ENCODE results near the gene ANKRD55. TPM values are rescaled to one million over a fixed set of nuclear protein-coding genes. Genes with fewer than 3 reads are reported as not detected.

ANKRD55 gene
- total and polyA plus RNA-seq, 4 donors: 0.37 to 1.9 (median 1.4) TPM

GRCh38 chr5:56091664-56092063 is 141.5 kb downstream of the ANKRD55 start:
- no peak overlapping the region for H3K27ac ChIP-seq (ENCODE audit: low read depth in 1 of 2, low read length in 2 of 2)
- no peak overlapping the region for H3K4me3 ChIP-seq (ENCODE audit: low read depth in 1 of 3, low read length in 3 of 3)
- TF ChIP-seq FOXA2 (IDR thresholded peaks at IDR 0.05) (no peak), EGR1 (IDR thresholded peaks at IDR 0.05; ENCODE audit: low read depth in 2 of 2) (no peak), RAD21 (IDR thresholded peaks at IDR 0.05) (no peak)
- no peak overlapping the region for H3K9ac ChIP-seq (ENCODE audit: low read depth in 1 of 2, low read length in 2 of 2)
- no peaks in the 10 kb centered on the region for H3K36me3 ChIP-seq (ENCODE audit: control insufficient read depth in 4 of 4, insufficient read depth in 3 of 4, low read depth in 1 of 4, low read length in 3 of 4)
- DNase-seq (ENCODE audit: low spot score): no peak
- H3K27me3 ChIP-seq (ENCODE audit: control insufficient read depth in 4 of 4, insufficient read depth in 4 of 4, low read length in 3 of 4): no peaks in the 10 kb centered on the region
- peaks cover 0 to 4% (median 0%) of the 10 kb centered on the region in 4 donors for H3K4me1 ChIP-seq (ENCODE audit: control insufficient read depth in 4 of 4, insufficient read depth in 4 of 4, low read length in 3 of 4)
- H3K9me3 ChIP-seq (ENCODE audit: control insufficient read depth in 4 of 4, low read length in 3 of 4): no peaks in the 10 kb centered on the region

- no peak for TF ChIP-seq NR2F2 (IDR thresholded peaks at IDR 0.05)
- TF ChIP-seq SP1 (IDR thresholded peaks at IDR 0.05): no peak
- TF ChIP-seq, protein P1, sequence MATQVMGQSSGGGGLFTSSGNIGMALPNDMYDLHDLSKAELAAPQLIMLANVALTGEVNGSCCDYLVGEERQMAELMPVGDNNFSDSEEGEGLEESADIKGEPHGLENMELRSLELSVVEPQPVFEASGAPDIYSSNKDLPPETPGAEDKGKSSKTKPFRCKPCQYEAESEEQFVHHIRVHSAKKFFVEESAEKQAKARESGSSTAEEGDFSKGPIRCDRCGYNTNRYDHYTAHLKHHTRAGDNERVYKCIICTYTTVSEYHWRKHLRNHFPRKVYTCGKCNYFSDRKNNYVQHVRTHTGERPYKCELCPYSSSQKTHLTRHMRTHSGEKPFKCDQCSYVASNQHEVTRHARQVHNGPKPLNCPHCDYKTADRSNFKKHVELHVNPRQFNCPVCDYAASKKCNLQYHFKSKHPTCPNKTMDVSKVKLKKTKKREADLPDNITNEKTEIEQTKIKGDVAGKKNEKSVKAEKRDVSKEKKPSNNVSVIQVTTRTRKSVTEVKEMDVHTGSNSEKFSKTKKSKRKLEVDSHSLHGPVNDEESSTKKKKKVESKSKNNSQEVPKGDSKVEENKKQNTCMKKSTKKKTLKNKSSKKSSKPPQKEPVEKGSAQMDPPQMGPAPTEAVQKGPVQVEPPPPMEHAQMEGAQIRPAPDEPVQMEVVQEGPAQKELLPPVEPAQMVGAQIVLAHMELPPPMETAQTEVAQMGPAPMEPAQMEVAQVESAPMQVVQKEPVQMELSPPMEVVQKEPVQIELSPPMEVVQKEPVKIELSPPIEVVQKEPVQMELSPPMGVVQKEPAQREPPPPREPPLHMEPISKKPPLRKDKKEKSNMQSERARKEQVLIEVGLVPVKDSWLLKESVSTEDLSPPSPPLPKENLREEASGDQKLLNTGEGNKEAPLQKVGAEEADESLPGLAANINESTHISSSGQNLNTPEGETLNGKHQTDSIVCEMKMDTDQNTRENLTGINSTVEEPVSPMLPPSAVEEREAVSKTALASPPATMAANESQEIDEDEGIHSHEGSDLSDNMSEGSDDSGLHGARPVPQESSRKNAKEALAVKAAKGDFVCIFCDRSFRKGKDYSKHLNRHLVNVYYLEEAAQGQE (IDR thresholded peaks at IDR 0.05): no peak
- no peak for TF ChIP-seq EGR1 (IDR thresholded peaks at IDR 0.05; ENCODE audit: low read depth in 2 of 2)
- no peak for TF ChIP-seq FOXA1 (IDR thresholded peaks at IDR 0.05)
- no peak for TF ChIP-seq TAF1 (conservative IDR thresholded peaks at IDR 0.05)
- no peak for TF ChIP-seq HNF4A (conservative IDR thresholded peaks at IDR 0.05)
- no peak for TF ChIP-seq RXRA (IDR thresholded peaks at IDR 0.05)
- TF ChIP-seq, protein P2, sequence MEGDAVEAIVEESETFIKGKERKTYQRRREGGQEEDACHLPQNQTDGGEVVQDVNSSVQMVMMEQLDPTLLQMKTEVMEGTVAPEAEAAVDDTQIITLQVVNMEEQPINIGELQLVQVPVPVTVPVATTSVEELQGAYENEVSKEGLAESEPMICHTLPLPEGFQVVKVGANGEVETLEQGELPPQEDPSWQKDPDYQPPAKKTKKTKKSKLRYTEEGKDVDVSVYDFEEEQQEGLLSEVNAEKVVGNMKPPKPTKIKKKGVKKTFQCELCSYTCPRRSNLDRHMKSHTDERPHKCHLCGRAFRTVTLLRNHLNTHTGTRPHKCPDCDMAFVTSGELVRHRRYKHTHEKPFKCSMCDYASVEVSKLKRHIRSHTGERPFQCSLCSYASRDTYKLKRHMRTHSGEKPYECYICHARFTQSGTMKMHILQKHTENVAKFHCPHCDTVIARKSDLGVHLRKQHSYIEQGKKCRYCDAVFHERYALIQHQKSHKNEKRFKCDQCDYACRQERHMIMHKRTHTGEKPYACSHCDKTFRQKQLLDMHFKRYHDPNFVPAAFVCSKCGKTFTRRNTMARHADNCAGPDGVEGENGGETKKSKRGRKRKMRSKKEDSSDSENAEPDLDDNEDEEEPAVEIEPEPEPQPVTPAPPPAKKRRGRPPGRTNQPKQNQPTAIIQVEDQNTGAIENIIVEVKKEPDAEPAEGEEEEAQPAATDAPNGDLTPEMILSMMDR (IDR thresholded peaks at IDR 0.05; ENCODE audit: low read depth, low read length, missing input control): no peak
- no peak for TF ChIP-seq GABPA (IDR thresholded peaks at IDR 0.05 in 1 of 2, conservative IDR thresholded peaks at IDR 0.05 in 1 of 2)
- no peak for TF ChIP-seq ZBTB33 (IDR thresholded peaks at IDR 0.05)
- TF ChIP-seq YY1 (IDR thresholded peaks at IDR 0.05): no peak
- TF ChIP-seq, protein P3, sequence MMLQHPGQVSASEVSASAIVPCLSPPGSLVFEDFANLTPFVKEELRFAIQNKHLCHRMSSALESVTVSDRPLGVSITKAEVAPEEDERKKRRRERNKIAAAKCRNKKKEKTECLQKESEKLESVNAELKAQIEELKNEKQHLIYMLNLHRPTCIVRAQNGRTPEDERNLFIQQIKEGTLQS (IDR thresholded peaks at IDR 0.05): no peak
- TF ChIP-seq, protein P4, sequence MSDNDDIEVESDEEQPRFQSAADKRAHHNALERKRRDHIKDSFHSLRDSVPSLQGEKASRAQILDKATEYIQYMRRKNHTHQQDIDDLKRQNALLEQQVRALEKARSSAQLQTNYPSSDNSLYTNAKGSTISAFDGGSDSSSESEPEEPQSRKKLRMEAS (IDR thresholded peaks at IDR 0.05): no peak
- no peak for TF ChIP-seq JUND (IDR thresholded peaks at IDR 0.05)
- no peak for TF ChIP-seq FOXA2 (IDR thresholded peaks at IDR 0.05)
- H3K9me3 ChIP-seq (ENCODE audit: control insufficient read depth in 4 of 4, low read length in 3 of 4): no peaks in the 10 kb centered on the region
- DNase-seq (ENCODE audit: low spot score): no peak
- no peaks in the 10 kb centered on the region for H3K36me3 ChIP-seq (ENCODE audit: control insufficient read depth in 4 of 4, insufficient read depth in 3 of 4, low read depth in 1 of 4, low read length in 3 of 4)
- peaks cover 0 to 4% (median 0%) of the 10 kb centered on the region in 4 donors for H3K4me1 ChIP-seq (ENCODE audit: control insufficient read depth in 4 of 4, insufficient read depth in 4 of 4, low read length in 3 of 4)
- H3K27ac ChIP-seq (ENCODE audit: low read depth in 1 of 2, low read length in 2 of 2): no peak overlapping the region
- H3K27me3 ChIP-seq (ENCODE audit: control insufficient read depth in 4 of 4, insufficient read depth in 4 of 4, low read length in 3 of 4): no peaks in the 10 kb centered on the region
- 91% methylated on average over 7 of the region's 7 CpGs for WGBS
- no peak overlapping the region for H3K4me3 ChIP-seq (ENCODE audit: low read depth in 1 of 3, low read length in 3 of 3)
- H3K9ac ChIP-seq (ENCODE audit: low read depth in 1 of 2, low read length in 2 of 2): no peak overlapping the region
These were observed 142.2 kb downstream of the ANKRD55 start for GRCh38 chr5:56090793-56091460.
